ENCODE results near the gene SUSD5.
"Not testable (repeated sequence)": the region's sequence is repeated elsewhere in the genome, so short reads cannot be mapped to it uniquely, and the experiment has no call there.

Gene SUSD5

GRCh38 chr3:33187368-33187634 is 31.3 kb downstream of the SUSD5 start:
- DNase-seq: no peak

- no peak for DNase-seq
Observed at GRCh38 chr3:33186524-33187367, 31.9 kb downstream of the SUSD5 start.

- no peak for DNase-seq
Observed at GRCh38 chr3:33184863-33185262, 33.7 kb downstream of the SUSD5 start.

- DNase-seq: not testable (repeated sequence)
Observed at GRCh38 chr3:33181641-33182040, 37.0 kb downstream of the SUSD5 start.

DNA sequence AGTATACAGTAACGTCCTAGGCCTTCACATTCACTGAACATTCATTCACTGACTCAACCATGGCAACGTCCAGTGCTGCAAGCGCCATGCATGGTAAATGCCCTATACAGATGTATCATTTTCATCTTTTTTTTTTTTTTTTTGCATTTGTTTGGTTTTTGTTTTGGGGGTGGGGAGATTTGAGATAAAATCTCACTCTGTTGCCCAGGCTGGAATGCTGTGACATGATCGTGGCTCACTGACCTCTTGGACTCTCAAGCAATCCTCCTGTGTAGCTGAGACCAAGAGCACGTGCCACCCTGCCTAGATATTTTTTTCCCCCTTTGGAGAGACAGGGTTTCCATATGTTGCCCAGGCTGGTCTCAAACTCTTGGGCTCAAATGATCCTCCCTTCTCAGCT is 37.4 kb downstream of the SUSD5 start:
- DNase-seq: no peak

DNA sequence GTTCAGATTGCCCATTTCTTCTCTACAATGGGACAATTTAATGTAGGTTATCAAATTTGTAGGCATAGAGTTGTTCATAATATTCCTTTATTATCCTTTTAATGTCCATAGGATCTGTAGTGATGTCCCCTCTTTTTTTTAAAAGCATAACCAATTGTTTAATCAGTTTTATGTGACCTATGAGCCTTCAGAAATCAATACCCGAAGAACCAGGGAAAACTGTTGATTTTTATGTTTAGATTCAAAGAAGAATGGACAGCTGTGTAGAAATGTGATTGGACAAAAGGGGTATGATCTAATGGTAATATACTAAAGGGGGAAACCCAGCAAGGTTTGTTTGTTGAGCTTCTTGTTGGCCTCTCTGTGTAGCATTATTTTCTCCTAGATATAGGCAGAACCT is 39.5 kb downstream of the SUSD5 start:
- DNase-seq: no peak

- DNase-seq: no peak
Observed at GRCh38 chr3:33174711-33175414, 43.7 kb downstream of the SUSD5 start.

DNA sequence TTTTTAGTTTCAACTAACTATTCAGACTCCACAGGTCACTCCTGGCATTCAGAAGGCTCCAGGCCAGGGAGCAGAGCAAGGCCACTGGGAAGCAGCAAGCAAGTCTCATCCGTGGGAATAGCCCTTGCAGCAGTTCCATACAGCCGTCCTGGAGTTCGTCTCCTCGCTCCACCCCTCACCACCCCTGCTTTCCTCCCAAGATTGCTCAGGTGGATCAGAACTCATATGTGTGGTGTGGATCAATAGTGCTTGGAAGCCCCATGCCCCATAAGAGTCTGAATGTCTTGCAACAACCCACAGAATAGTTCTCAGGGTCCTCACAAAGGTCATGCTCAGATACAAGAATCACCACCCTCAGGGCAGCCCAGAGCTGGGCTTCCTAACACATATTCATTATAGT is 44.5 kb downstream of the SUSD5 start:
- no peak for DNase-seq

DNA sequence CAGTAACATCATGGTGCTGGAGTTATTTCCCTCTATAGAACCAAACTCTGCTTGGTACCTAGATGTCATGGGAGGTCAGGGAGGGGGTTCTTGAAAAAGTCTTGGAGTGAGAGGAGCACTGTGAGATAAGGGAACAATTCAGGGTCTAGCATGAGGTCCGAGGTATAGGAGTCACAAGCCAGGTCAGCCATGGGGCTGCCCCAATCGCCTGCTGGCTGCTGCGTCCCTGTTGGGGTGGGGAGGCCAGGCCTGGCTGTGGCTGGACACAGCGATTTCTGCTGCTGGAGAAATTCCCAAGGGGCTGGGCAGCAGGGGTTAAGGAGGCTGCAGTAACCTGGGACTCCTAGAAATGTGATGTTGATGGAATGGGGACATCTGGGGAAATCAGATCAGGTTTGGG is 44.9 kb downstream of the SUSD5 start:
- DNase-seq: no peak

DNA sequence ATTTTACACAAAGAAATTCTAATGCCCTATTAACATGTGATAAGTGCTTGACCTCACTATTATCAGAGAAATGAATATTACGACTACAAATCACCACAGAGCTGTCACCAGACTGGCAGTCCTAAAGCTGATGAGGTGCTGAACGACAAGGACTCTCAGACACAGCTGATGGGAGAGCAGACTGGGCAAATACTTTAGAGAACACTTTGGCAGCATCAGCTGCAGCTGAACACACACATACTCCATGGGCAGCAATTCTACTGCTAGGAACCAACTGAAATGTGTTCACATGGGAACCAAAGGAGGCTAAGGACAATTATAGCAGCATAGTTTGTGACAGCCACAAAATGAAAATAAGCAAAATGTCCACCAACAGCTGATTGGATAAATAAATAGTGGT is 45.5 kb downstream of the SUSD5 start:
- no peak for DNase-seq

DNA sequence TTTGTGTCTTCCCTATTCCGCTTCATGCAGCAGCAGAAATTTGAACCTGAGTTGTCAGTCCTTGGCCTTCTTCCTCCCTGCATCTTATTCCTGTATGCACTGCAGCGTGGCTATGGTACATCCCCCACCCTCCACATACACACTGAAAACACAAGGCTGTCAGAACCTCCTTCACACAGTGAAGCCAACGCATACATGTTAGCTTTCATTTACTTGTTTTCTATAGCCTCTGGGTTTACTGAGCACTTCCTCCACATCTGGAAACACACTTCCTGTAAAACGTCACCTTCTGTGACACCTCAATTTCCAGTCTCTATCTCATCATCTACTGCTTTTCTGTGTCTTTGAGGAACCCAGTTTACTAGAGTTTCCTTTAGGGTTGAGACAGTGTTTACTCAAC is 47.0 kb downstream of the SUSD5 start:
- DNase-seq: no peak

- DNase-seq: no peak
Observed at GRCh38 chr3:33170531-33170930, 48.1 kb downstream of the SUSD5 start.

- no peak for DNase-seq
Observed at GRCh38 chr3:33167716-33168336, 50.8 kb downstream of the SUSD5 start.

- DNase-seq: no peak
Observed at GRCh38 chr3:33167284-33167683, 51.3 kb downstream of the SUSD5 start.

GRCh38 chr3:33166095-33166494 is 52.5 kb downstream of the SUSD5 start:
- DNase-seq: no peak

DNA sequence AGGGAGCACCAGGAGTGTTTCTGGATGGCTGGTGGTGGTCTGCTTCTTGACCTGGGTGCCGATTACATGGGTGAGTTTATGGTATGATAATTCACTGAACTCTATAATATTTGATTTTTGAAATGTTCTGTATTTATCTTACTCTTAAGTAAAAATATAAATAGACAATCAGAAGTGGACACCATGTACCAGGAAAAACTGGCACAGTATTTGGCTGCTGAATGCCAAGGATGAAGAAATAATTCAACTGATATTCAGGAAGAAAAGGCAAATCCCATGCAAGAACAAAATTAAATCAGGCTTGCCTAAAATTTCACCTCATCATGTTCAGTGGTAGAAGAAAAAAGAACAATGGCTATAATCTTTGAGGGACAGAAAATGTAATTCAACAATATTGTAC is 53.2 kb downstream of the SUSD5 start:
- no peak for DNase-seq

GRCh38 chr3:33162621-33163020 is 56.0 kb downstream of the SUSD5 start:
- not testable (repeated sequence) for DNase-seq

DNA sequence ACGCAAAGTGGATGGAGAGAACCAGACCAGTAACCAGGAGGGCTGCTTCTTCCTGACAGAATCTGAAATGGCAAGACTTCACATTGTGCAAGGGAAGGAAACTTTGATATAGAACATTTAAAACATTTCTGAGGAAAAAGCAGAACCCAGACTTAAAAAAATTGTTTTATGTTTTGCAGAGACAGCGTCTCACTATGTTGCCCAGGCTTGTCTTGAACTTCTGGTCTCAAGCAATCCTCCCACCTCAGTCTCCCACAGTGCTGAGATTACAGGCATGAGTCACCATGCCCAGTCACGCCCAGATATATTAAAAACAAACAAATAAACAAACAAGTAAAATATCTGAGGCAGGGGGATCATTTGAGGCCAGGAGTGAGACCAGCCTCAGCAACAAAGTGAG is 58.6 kb downstream of the SUSD5 start:
- DNase-seq: no peak

DNA sequence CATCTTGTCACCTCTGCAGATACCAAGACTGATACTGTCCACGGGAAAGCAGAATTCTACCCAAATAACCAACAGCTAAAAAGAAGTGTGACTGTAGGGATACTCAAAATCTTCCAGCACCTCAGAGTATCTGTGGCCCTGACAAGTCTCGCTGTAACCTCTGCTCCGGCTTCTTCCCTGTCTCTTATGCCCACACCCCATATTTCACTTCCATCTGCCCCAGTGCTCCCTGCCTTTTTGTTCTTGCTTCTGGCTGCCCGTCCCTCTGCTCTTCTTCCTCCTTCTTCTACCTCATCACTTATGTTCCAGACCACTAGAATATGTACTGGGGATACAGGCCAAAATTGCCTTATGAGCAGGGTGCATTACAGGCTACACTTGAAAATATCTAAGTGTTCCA is 59.4 kb downstream of the SUSD5 start:
- DNase-seq: no peak

GRCh38 chr3:33155301-33155700 is 63.3 kb downstream of the SUSD5 start:
- DNase-seq: no peak

GRCh38 chr3:33153782-33154181 is 64.8 kb downstream of the SUSD5 start:
- DNase-seq: no peak

GRCh38 chr3:33152363-33153360 is 65.9 kb downstream of the SUSD5 start:
- DNase-seq: no peak

DNA sequence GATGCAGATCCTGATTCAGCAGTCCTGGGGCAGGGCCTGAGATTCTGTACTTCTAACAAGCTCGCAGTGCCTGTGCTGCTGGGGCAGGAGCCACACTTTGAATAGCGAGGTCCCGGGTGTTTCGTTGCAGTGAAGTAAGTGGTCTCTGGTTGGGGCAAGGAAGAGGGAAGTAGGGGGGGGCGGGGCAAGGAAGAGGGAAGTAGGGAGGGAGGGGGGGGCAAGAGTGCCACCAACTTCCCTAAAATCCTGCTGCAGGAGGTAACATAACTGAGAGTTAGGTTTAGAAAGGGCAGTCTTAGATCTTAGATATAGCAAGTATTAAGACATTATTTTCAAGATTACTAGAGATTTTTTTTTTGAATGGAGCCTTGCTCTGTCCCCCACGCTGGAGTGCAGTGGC is 69.3 kb downstream of the SUSD5 start:
- no peak for DNase-seq
